ENCODE data around the gene CFAP97. TPM values are rescaled to one million over a fixed set of nuclear protein-coding genes. Genes with fewer than 3 reads are reported as not detected.

CFAP97 gene
- total RNA-seq, 2 donors from 2014 or later = 12.2 to 22.4 TPM

- Histone ChIP-seq H3K27ac (no peak overlapping the region), H3K36me3 (no peaks in the 10 kb centered on the region), H3K4me3 (no peak overlapping the region), H3K9me3 (no peaks in the 10 kb centered on the region), H3K4me1 (no peaks in the 10 kb centered on the region), H3K9ac (ENCODE audit: low read depth in 2 of 2, low read length in 2 of 2) (no peak overlapping the region), H3K27me3 (no peaks in the 10 kb centered on the region)
- no peak for DNase-seq
- intact Hi-C loops (cut with DNase I) = no loop called here
- no peak for TF ChIP-seq CTCF (IDR thresholded peaks at IDR 0.05)
These were observed 38.2 kb downstream of the CFAP97 start for GRCh38 chr4:185165605-185166063.

- Histone ChIP-seq H3K9me3 (no peaks in the 10 kb centered on the region), H3K27me3 (no peaks in the 10 kb centered on the region), H3K27ac (no peak overlapping the region), H3K9ac (ENCODE audit: low read depth in 2 of 2, low read length in 2 of 2) (no peak overlapping the region), H3K36me3 (no peaks in the 10 kb centered on the region), H3K4me3 (no peak overlapping the region), H3K4me1 (no peaks in the 10 kb centered on the region)
- no peak for DNase-seq
- intact Hi-C loops (cut with DNase I) = no loop called here
- no peak for TF ChIP-seq CTCF (IDR thresholded peaks at IDR 0.05)
These were observed 52.5 kb downstream of the CFAP97 start for GRCh38 chr4:185151296-185151695.

GRCh38 chr4:185149392-185149791 is 54.4 kb downstream of the CFAP97 start:
- intact Hi-C loops (cut with DNase I) = no loop called here
- H3K27ac ChIP-seq = no peak overlapping the region
- no peak for TF ChIP-seq CTCF (IDR thresholded peaks at IDR 0.05)
- H3K36me3 ChIP-seq = no peaks in the 10 kb centered on the region
- DNase-seq = no peak
- no peaks in the 10 kb centered on the region for H3K4me1 ChIP-seq
- no peak overlapping the region for H3K9ac ChIP-seq (ENCODE audit: low read depth in 2 of 2, low read length in 2 of 2)
- H3K27me3 ChIP-seq = no peaks in the 10 kb centered on the region
- H3K4me3 ChIP-seq = no peak overlapping the region
- no peaks in the 10 kb centered on the region for H3K9me3 ChIP-seq

GRCh38 chr4:185145572-185145971 is 58.2 kb downstream of the CFAP97 start:
- no peak overlapping the region for H3K9ac ChIP-seq (ENCODE audit: low read depth in 2 of 2, low read length in 2 of 2)
- no peaks in the 10 kb centered on the region for H3K9me3 ChIP-seq
- no peaks in the 10 kb centered on the region for H3K36me3 ChIP-seq
- H3K27ac ChIP-seq = no peak overlapping the region
- no peak overlapping the region for H3K4me3 ChIP-seq
- intact Hi-C loops (cut with DNase I) = no loop called here
- no peaks in the 10 kb centered on the region for H3K27me3 ChIP-seq
- no peak for TF ChIP-seq CTCF (IDR thresholded peaks at IDR 0.05)
- H3K4me1 ChIP-seq = no peaks in the 10 kb centered on the region
- no peak for DNase-seq

GRCh38 chr4:185144601-185145240 is 59.1 kb downstream of the CFAP97 start:
- intact Hi-C loops (cut with DNase I) = no loop called here
- Histone ChIP-seq H3K9me3 (no peaks in the 10 kb centered on the region), H3K4me3 (no peak overlapping the region), H3K36me3 (no peaks in the 10 kb centered on the region), H3K9ac (ENCODE audit: low read depth in 2 of 2, low read length in 2 of 2) (no peak overlapping the region), H3K27ac (no peak overlapping the region), H3K4me1 (no peaks in the 10 kb centered on the region), H3K27me3 (no peaks in the 10 kb centered on the region)
- TF ChIP-seq CTCF (IDR thresholded peaks at IDR 0.05) = no peak
- no peak for DNase-seq
